Activated CD8-positive, alpha-beta memory T cell treated with anti-CD3 and anti-CD28 coated beads for 1 hour (primary cell): Measurements from ENCODE around the gene AMER3.

ENCODE experiments used
- DNase-seq, 2 donors: peaks; one replicate each; pipeline ENCODE4 v3.0.0-alpha.2; 2020; ENCODE audit warnings: low read depth in 1 of 2; ENCODE audit errors: extremely low read depth in 1 of 2

AMER3 gene

DNA sequence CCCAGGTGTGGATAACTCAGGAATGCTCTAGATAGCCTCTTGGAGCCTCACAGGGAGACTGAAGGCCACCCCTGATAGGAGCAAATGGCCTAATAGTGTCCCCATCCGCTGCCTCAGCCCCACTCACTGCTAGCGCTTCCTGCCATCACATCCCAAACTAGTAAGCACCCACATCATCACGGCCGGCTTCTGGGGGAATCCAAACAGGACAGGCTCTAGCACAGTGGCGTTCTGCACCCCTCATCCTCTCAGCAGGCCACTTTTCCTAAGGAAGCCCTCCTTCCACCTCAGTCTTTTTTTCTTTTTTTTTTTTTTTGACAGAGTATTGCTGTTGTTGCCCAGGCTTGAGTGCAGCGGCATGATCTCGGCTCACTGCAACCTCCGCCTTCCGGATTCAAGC is 6.3 kb upstream of the AMER3 start:
- no peak for DNase-seq

DNA sequence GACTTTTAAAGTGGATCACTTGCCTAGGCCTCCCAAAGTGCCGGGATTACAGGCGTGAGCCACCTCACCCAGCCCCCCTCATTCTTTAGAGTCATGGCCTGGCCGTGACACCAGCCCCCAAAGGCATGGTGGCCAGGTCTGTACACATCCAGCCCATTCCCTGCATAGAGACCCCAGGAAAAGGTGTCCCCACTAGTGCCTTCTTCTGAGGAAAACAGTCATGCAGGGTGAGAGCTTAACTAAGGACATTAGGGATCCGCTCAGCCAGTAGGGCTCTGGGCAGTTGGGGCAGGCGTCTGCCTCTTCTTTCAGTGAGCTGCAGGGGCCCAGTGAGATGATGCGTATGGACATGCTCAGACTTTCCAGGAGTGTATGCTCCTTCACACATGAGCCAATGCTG is 5.7 kb upstream of the AMER3 start:
- no peak for DNase-seq

DNA sequence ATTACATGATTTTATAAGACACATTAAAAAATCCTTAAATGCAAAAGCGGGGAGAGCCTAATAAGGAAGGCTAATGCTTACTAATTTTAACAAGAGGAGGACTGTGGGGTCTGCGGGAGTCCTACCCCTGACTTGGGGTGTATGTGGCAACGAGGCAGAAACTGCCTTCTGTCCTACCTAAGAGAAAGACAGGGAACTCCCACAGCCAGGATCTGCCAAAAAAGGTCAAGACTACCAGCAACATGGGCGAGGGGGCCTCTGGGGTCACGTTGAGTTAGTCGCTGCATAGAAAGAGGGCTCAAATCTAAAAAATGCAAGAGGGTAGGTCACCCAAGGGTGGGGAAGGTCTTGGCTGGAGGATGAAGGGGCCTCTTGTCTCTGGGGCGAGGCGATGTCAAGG is 529 bp upstream of the AMER3 start:
- no peak for DNase-seq

DNA sequence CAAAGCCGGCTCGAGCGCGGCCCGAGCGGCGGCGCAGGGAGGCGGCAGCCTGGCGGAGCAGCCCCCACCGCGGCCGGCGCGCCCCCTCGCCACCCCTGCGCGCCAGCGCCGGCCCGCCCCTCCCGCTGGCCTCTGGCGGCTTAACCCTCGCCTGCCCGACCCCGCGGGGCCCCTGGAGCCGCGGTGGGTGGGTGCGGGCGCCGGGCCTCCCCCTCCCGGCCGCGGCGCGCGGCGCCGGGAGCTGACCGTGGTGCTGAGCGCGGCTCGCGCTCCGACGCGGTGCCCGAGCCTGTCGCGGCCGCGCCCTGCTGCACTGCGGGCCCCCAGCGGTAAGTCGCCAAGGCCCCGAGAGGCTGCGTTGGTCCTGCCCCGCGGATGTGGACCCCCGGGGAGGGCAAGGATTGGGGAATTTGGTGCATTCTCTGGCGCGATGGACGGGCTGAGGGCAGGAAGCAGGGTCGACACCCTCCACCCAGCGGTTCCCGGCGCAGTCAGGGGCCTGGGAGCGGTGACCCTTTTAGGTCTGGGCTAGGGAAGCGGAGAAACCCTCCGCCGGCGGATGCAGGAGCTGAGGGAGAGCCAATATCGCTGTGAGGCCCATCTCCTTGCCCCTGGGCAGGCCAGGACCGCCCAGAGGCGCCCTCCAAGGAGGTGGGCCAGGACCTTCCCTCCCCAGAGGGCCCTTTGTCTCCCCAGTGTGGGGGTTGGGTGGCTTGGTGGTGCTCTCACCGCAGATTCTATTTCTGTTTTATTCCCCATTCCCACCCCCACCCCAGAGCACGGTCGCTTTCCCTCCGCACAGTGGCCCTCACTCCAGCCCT is 923 bp downstream of the AMER3 start:
- DNase-seq: no peak

DNA sequence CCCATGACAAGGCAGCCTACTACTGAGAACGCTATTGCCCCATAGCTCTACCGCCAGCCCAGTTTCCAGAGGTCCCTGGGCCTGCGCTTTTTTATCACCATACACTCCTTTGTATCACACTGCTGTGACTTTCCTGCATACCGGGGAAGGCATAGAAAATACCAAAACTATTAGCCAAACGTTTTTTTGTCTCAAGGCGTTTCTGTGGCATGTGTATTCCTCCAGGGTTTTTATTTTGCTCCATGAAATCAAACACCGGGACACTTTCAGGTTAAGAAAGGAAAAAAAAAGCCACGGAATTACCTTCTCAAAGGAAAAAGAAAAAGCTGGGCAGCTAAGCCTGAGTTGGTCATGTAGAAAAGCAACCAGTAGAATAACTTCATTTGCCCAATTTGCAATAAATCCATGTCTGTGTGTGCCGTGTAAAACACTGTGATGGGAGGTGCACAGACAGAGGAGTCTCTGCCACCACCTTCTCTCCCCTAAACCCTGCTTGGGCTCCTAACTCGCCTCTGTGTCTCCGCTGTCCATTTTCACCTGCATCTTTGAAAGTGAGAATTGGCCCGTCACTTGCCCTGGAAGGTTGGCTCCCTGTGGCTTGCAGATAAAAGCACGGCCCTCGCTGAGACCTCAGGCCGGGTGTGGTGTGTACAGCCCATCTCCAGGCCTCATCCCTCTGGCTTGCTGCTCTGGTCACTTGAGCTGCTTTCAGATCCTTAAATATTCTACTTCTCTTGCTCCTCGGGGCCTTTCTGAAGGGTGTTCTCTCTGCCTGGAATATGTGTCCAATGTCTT is 1.7 kb downstream of the AMER3 start:
- no peak for DNase-seq

DNA sequence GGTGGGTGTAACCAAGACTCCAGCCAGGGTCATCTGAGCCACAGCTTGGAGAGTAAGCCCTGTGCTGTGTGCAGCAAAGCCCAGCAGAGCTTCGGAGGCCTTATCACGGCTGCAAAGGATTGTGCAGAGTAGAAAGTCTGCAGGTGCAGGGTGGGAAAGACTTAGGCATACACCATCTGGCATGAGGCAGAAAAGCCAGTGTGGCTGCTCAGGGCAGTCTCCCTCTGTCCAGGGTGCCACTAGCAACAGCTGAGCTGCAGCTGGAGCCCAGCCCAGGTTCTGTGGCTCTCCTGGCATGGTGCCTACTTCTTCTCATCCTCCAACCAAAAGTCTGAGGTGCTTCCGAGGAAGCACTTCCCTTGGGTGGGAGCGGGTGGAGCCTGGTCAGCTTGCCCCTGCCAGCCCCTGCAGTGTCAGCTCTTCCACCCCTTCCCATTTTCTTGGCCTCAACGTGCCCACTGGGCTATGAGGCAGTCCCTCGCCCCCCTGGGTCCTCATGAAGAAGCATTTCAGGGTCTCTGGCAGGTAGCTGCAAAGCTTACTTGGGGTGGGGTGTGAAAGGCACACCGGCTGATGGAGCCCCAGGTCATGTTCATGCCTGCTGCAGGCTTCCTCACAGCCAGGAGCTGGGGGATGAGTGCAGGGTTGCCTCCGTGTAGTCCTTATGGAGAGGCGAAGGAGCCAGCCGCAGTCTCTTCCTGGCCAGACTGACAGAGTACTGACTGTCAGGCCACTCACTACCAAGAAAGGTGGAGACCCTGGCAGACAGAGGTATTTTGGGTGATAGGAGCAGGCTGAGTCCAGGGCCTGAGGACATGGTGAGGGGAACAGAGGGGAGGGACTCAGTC is 4.8 kb downstream of the AMER3 start:
- DNase-seq: no peak

DNA sequence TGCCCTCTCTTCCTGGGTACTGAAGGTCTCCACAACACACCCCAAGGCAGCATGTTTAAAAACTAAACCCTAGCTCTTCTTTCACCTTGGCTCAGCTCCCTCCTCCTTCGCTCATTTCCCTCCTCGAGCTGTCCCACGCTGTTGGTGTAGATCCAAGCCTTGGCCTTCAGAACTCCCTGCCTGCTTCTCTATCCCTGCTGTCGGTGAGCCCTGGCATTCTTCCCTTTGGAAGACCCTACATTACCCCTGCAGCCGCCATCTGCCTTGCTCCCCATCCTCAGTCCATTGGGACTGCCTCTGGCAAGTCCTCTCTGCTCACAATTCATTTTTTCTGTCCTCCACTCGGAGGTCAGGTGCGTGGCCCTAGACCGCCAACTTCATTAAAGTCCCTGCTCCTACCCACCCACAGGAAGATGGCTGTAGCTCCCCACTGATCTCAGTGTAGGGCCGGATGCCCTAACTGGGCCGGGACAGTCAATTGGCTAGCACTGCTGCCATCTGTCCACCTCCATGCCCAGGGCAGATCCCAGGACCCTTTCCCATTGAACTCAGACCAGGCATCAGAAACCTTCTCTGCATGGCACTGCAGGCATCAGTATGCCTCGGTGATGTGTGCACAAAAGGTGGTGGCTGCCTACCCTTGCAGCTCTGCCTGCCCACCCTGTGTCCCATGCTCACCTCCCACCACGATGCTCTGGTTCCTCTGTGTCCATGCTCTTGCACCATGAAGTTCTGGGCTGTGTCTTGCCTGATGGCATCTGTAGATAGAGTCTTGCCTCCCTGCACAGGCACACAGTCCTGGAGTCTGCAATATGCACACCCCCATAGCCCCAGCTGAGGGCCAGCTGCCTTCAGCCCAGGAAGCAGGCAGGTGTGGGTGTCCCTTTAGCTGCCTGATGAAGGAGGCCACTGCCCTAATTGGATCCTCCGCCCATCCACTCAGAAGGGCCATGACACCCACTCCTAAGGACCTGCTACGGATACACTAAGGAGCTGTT is 5.7 kb downstream of the AMER3 start:
- DNase-seq: no peak

DNA sequence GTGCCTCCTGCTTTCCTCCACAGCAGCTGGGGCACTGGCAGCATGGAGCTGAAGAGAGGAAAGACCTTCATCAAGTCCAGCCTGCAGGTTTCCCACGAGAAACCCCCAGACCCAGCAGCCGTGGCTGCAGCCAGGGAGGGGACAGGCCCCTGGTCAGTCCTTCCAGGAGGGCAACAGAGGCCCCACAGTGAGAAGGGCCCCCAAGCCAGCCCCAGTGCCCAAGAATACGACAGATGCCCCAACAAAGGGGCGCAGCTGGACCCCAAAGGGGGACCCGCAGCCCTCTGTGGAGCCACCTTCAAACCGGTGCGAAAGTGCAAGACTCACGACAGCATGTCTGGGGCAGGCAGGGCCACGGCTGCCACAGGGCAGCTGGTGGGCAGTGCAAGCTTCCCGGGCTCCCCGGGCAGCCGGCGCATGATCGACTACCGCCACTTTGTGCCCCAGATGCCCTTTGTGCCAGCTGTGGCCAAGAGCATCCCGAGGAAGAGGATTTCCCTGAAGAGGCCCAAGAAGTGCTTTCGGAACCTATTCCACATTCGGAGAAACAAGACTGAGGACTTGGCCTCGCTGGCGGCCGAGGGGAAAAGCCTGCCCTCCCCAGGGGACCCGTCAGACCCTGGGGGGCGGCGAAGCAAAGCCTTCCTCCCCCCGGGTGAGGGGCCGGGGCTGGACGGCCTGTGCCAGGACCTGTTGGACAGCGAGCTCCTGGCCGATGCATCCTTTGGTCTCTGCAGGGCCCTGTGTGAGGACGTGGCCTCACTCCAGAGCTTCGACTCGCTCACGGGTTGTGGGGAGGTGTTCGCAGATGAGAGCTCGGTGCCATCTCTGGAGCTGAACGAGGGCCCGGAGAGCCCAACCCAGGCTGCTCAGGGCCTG is 6.9 kb downstream of the AMER3 start:
- DNase-seq: no peak

DNA sequence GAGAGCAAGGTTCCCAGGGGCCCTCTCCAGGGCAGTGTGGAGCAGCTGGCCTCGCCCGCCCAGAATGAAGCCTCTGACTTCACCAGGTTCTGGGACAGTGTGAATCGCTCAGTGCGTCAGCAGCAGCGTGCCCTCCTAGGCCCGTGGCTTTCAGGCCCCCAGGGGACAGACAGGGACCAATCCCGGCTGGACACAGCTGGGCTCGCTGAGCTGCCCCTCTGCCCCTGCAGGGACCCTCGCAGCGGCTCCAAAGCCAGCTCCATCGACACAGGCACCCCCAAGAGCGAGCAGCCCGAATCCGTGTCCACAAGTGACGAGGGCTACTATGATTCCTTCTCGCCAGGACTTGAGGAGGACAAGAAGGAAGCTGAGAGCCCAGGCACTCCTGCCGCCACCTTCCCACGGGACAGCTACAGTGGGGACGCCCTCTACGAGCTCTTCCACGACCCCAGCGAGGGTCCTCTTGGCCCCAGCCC is 7.6 kb downstream of the AMER3 start:
- no peak for DNase-seq

DNA sequence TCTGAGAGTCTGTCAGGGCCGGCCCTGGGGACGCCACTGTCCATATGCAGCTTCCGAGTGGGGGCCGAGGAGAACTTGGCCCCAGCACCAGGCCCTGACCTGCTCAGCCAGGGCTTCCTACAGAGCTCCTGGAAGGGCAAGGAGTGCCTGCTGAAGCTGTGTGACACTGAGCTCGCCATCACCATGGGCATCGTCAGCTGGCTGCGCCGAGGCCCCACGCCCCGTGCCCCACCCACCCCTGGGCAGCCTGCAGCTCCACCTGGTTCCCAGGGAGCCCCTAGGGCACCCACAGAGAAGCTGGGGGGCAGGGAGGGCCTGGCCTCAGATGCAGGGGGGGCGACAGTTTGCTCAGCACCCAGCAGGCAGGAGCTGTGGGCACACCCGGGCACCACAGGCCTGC is 8.1 kb downstream of the AMER3 start:
- DNase-seq: no peak

DNA sequence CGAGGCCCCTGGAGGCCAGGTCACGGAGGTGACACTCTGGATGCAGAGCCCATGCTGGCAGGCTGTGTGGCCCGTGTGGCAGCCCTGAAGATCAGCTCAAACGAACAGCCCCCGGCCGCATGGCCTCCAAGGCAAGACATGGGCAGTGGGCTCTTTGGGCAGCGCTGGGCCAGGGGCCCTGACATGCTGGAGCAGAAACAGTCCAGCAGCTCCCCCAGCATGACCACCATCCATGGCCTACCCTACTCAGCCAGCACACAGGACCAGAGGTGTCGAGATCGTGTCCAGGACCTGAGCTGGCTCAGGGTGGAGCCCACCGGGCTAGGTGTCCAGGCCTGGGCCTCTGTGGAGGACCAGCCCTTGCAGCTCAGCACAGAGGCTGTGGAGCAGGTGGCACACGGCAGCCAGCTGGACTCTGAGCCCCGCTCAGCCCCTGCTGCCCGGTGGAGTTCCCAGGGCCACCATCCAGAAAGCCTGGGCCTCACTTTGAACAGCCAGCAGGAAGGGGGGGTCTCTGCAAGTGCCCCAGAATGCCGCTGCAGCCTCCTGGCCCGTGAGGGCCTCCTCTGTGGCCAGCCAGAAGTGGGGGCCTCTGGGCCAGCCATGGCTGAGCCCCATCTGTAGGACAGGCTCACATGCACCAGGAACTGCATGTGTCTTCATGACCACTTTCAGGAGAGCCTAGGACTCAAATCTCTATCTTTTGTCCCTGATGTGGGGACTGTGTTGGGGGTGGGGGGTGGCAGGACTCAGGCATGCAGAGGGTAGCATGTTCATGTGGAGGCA is 8.9 kb downstream of the AMER3 start:
- no peak for DNase-seq

DNA sequence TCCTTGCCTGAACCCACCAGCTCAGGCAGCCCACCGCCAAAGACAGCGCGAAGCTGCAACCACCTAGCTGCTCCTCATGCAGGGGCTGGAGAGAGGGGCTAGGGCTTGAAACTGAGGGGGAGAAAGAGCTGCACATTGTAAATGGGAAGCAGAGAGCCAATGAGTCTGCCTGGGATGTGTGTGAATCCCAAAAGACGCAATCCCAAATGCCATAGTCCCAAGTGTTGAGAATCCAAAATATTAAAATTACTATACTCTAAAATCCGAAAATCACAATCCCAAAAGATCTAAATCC is 9.4 kb downstream of the AMER3 start:
- no peak for DNase-seq

DNA sequence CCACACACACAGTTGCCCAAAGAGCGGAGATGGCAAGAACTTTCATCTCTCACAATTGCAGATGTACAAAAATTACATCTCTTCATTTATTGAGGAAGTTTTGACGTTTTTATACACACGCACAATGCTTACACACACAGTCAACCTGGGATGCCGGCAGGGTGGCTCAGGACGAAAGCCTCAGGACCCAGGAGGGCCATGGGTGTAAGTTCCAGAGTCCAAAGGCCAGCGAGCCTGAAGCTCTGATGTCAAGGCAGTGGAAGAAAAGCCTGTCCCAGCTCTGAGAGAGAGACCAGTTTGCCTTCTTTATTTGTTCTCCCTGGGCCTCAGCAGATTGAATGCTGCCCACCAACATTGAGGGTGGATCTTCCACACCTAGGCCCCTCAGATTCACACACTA is 10.1 kb downstream of the AMER3 start:
- no peak for DNase-seq

DNA sequence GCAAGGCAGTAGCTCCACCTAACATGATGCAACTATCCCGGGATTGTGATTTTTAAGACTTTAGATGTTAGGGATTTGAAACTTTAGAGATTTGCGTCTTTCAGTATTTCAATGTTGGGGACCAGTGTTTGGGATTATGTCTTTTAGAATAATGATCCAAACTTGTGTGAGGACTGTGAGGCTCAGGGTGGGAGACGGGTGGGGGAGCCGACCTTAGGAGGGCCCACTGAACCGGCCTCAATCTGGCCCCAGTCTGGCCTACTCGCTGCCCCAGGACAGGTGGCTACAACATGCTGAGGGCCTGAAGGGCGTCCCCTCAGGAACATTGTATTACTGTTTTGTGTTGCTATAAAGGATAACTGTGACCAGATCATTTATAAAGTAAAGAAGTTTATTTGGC is 10.7 kb downstream of the AMER3 start:
- DNase-seq: no peak

DNA sequence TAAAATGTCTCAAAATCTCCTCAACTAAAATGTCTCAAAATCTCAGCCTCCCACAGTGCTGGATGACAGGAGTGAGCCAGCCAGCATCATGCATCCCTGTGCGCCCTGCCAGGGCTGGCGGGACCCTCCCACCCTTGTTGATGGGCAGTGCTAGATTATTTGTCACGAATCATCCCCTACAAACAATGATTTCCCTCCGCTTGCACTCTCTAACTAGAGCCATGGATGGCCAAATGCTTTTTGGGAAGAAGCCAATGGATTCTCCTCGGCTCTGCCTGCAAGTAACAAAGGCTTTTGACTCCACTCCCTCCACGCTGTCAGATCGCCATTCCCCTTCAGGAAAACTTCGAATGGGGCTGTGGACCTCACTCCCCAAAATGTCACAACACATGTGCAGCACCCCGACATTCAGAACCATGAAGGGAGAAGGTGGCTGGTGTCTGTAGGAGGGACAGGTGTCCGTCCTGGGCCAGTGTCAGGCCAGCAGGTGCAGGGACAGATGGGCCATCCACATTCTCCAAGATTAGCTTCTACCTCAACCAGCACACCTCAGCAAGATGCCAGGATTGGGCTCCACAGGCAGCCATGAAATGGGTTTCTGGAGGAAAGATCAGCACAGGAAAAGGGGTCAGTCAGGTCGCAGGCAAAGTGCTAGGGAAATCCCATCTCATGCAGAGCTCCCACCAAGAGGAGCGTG is 11.5 kb downstream of the AMER3 start:
- DNase-seq: no peak

DNA sequence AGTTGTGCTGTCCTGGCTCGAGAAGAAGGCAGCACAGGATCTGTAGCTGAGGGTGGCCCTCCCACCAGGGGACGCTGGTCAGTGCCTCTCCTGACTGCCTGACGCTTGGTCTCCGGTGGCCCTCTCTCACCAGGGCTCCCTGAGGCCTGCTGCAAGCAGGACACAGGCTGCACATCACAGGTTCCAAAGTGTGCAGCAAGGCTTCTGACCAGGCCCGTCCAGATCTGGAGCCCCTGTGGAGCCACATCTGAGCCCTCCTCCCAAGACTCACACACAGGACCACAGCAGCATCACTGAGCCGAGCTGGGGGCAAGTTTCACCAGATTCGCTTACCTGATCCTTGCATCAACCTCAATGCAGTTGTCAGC is 12.1 kb downstream of the AMER3 start:
- no peak for DNase-seq

DNA sequence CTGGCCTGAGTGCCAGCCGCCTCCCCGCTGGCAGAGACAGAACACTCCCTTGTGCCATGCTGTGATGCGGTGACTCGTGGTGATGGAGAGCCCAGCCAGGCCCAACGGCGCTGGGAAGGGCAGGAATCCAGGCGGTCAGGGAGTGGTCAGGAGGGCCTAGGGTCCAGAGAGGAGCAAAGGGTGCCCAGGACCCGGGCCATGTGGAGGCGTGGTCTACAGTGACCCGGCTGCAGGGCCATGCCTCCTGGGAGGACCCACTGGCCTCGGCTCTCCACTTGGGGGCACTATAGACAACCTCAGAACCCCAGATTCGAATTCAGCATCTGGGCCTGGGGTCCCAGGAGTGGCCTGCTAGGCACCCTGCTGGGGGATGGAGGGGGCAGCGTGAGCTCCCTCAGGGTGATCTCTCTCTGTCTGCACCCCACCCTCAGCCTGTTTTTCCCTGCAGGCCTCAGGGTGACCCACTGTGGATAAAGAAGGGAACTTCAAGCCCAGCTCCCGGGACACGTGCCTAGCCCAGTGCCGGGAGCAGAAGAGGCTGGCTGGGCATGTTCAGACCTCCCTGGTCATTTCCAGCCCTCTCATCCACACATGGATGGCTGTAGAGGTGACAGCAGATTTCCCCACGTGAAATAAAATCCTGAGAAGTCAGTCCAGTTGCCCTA is 13.0 kb downstream of the AMER3 start:
- no peak for DNase-seq
